Astrocyte of the cerebellum (primary cell): ENCODE measurements around the gene GLIS1.

Experiments used
- DNase-seq: peaks from one replicate; pipeline ENCODE4 v3.0.0-alpha.2; 2011; ENCODE audit warnings: low read depth
- H3K4me3 ChIP-seq: 2 replicates; pipeline ENCODE4 v1.5.1; 2011; ENCODE audit warnings: mild to moderate bottlenecking, low read depth, low read length, moderate library complexity
- CTCF ChIP-seq: IDR thresholded peaks from 2 replicates; pipeline ENCODE4 v1.5.1; 2012; ENCODE audit warnings: low read length, low read depth, moderate library complexity, mild to moderate bottlenecking; ENCODE audit errors: missing control alignments
- in situ Hi-C: cut with HindIII; loops from 2 replicates; pipeline ENCODE4 v1.10.0; 2017; ENCODE audit warnings: low sequenced_read_pairs

Gene GLIS1

GRCh38 chr1:53501065-53502005, 237.6 kb downstream of the GLIS1 start:
- in situ Hi-C loops = no loop called here
- no peak for TF ChIP-seq CTCF
- no peak for DNase-seq
- H3K4me3 ChIP-seq = no peak overlapping the region

- in situ Hi-C loops = no loop called here
- no peak for TF ChIP-seq CTCF
- H3K4me3 ChIP-seq = no peak overlapping the region
- DNase-seq = no peak
Measured at GRCh38 chr1:53500204-53501064, 238.5 kb downstream of the GLIS1 start.

- DNase-seq = no peak
- in situ Hi-C loops = loop anchor here (25.0 kb wide), 1 partner anchor 238 kb away; the partner anchor contains the start of gene GLIS1
- no peak for TF ChIP-seq CTCF
- H3K4me3 ChIP-seq = no peak overlapping the region
Measured at GRCh38 chr1:53499257-53500203, 239.4 kb downstream of the GLIS1 start.

GRCh38 chr1:53498555-53499131, 240.3 kb downstream of the GLIS1 start:
- in situ Hi-C loops = loop anchor here (25.0 kb wide), 1 partner anchor 239 kb away; the partner anchor contains the start of gene GLIS1
- H3K4me3 ChIP-seq = no peak overlapping the region
- DNase-seq = no peak
- TF ChIP-seq CTCF = no peak

- in situ Hi-C loops = loop anchor here (25.0 kb wide), 1 partner anchor 242 kb away; the partner anchor contains the start of gene GLIS1
- TF ChIP-seq CTCF = no peak
- no peak overlapping the region for H3K4me3 ChIP-seq
- DNase-seq = no peak
Measured at GRCh38 chr1:53495633-53496345, 243.2 kb downstream of the GLIS1 start.
